ENCODE results near the gene CLN5.
"Not testable (repeated sequence)": the region's sequence is repeated elsewhere in the genome, so short reads cannot be mapped to it uniquely, and the experiment has no call there.

Gene CLN5

DNA sequence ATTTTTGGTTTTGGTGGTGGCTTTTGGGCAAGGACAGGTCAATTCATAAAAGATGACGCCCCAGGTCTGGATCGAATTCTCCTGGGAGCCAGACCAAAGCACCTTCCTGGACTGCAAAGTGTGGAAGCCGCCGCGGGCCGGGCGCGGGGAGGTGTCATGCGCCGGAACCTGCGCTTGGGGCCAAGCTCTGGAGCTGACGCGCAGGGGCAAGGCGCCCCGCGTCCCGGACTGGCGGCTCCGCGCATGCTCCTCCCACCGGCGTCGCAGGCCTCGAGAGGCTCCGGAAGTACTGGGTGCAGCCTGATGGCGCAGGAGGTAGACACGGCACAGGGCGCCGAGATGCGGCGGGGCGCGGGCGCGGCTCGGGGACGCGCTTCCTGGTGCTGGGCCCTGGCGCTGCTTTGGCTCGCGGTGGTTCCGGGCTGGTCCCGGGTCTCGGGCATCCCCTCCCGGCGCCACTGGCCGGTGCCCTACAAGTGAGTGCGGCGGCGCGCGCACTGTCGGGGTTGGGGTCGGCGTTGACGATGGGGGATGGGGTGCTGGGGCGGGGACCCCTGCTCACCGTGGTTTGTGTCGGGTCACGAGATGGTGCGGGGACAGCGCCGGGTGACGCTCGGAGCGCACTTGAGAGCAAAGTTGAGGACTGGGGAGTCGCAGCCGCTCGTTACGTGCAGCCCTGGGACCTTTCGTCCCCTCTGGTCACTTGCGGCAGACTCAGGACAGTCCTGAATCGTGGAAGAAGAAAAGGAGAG, at the start of gene CLN5:
CLN5 (plus strand) TSS at position 286 of the 752 bp plus-strand sequence; CDS start at position 304, 18 bp downstream.
- peak; percentile 92 for DNase-seq (ENCODE audit: low read depth)

DNA sequence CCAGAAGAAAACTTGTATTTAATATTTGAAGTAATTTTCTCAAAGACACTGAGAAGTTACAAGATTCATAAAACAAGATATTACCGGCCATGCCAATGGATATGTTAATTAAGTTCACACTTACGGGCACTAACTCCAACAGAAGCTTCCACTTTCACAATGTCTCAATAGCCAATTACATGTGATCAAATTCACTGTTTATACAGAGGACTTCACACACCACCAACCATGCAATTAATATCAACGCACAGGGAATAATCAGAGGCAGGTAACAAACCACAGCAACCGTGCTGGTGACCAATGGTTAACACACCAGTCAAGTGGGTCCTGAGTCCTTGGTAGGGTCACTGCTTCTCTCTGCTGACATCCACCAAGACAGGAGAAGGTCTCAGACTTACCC, 49.5 kb upstream of the CLN5 start:
- DNase-seq (ENCODE audit: low read depth): no peak

DNA sequence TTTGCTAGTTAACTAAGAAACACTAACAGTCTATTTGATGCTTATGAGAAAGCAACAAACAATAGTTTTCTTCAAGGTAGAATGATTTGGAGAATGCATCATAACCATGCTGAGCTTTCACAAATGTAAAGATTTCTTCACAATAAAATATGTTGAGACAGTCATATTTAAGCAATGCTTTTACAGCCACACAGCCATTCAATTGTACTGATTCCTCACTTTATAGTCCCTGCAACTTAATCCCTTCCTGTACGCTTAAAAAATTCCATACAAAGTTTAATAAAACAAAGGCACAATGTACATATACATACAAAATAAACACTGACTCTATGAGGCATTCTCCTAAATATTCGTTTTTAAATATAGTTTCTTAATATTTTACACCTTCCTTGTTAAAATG, 48.2 kb upstream of the CLN5 start:
- no peak for DNase-seq (ENCODE audit: low read depth)

DNA sequence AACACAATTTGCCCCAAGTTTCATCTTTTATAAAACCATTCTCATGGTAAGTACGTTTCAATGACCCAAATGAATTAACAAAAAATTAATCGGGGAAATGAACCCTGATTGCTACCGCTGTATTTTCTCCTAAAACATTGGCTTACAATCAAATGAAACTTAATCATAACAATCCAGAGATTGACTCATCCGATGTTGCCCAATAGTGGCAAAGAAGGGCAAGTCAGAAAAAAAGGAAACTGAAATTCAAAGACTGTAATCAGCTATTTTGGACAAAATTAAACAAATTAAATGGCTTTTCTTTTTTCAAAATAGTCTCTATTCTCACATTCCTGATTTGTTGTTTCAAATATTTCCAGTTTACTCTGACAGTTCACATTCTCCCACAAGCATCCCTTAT, 47.4 kb upstream of the CLN5 start:
- DNase-seq (ENCODE audit: low read depth): no peak

DNA sequence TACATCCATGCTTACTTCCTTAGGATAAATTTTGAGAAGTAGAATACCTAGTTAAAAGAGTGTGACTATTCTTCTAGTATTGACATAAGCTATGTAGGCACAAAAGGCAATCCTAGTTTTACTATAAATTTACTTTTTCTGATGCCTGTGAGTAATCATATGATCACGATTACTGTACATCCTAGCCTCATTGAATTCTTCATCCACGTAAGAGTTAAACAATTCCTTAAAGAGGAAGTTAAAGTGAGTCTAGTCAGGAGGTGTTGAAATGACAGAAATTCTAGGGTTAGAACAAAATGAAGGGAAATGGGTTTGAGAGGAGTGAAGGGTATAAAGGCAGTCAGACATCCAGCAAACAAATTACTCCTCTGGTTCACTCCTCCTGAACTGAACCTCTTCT, 43.7 kb upstream of the CLN5 start, which contains the start of gene ACOD1:
ACOD1 (plus strand) TSS at position 363 of the 400 bp plus-strand sequence. CDS start 48 bp downstream, outside the sequence.
- DNase-seq (ENCODE audit: low read depth): no peak

DNA sequence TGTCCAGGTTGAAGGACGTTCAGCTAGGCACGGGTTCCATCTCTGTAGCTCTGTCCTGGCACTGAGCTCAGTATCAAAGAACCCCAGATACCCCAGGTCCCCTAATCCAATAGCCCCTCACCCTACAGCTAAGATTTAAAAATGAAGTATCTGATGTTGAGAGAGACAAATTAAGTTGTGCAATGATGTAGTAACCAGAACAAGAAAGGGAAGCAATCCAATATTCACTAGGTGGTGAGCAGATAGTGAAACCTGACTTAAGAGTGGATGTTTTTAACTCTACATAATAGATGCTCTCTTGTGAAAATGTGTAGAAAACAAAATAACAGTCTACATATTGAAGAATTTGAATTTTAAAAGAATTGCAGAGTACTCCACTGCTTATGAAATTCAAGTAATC, 41.8 kb upstream of the CLN5 start:
- DNase-seq (ENCODE audit: low read depth): no peak

DNA sequence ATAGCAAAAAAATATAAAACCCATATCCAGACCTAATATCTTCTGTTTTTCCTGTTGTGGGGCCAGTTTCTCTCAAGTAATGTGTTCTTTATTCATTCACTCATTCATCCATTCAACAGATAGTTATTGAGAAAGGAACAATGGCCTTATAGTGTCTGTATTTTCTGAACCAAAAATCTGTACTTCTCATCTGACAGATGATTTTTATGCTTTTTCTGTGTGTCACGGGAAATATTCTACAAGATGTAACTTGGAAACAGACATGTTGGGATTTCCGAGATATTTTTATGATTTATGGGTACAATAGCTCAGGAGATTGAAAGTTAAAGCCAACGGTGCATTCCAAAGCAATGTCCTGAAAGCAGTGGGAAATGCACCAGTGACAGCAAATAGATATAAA, 37.9 kb upstream of the CLN5 start:
- no peak for DNase-seq (ENCODE audit: low read depth)

DNA sequence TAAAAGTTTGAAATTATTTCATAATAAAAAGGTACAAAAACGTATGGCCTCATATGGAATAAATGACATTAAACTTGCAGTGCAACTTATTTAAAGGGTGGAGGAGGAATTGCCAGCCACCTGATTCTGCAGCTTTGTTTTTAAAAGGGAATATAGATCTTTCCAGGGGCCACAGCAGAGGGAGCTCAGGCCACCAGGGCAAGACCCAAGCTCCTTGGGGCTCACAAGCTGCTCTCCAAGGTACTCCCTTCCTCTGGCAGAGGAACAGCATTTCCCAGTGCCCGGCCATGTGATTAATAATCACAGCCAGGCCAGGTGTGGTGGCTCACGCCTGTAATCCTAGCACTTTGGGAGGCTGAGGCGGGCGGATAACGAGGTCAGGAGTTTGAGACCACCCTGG, 37.3 kb upstream of the CLN5 start:
- DNase-seq (ENCODE audit: low read depth): no peak

DNA sequence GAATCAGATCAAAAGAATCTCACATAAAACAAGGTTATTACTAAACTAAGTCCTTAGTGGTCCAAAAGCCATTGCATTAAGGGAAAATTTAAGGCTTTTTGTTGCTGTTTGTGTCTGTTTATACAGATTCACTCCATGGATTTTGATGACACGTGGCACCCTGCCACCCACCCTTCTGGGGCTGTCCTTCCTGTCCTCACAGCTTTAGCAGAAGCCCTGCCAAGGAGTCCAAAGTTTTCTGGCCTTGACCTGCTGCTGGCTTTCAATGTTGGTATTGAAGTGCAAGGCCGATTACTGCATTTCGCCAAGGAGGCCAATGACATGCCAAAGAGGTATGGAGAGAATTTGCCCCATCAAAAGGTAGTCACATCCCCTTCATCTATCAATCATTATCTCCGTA, 36.7 kb upstream of the CLN5 start:
- DNase-seq (ENCODE audit: low read depth): no peak

DNA sequence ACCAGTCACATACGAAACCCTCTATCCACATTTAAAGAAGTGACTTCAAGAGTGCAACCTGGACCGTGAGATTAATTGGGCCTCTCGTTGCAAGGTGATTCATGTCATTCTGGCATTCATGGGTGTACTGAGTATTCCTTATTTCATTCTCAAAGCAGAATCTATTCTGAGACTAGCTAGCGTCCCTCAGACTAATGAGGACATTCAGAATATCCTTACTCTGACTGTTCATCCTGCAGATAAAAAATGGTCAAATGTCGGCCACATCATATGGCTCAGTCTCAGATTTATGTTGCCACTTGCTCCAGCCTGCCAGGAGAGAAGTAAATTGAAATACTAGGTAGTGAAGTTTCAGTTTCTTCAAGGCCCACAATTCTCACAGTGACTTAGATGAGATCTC, 36.2 kb upstream of the CLN5 start:
- DNase-seq (ENCODE audit: low read depth): no peak

DNA sequence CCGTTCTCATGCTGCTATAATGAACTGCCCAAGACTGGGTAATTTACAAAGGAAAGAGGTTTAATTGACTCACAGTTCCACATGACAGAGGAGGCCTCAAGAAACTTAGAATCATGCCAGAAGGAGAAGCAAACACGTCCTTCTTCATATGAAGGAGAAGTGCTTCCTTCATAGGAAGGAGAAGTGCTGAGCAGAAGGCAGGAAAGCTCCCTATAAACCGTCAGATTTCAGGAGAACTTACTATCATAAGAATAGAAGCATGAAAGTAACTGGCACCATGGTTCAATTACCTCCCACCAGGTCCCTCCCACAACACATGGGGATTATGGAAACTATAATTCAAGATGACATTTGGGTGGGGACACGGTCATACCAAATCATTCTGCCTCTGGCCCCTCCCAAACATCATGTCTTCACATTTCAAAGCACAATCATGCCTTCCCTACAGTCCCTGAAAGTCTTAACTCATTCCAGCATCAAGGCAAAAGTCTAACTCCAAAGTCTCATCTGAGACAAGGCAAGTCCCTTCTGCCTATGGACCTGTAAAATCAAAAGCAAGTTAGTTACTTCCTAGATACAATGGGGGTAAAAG, 32.9 kb upstream of the CLN5 start:
- DNase-seq (ENCODE audit: low read depth): no peak

DNA sequence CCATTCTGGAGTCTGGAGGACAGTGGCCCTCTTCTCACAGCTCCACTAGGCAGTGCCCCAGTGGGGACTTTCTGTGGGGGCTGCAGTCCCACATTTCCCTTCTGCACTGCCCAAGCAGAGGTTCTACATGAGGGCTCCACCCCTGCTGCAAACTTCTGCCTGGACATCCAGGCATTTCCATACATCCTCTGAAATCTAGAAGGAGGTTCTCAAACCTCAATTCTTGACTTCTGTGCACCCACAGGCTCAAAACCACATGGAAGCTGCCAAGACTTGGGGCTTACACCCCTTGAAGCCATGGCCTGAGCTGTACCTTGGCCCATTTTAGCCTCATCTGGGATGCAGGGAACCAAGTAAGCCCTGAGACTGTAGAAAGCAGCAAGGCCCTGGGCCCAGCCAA, 32.1 kb upstream of the CLN5 start:
- DNase-seq (ENCODE audit: low read depth): not testable (repeated sequence)

DNA sequence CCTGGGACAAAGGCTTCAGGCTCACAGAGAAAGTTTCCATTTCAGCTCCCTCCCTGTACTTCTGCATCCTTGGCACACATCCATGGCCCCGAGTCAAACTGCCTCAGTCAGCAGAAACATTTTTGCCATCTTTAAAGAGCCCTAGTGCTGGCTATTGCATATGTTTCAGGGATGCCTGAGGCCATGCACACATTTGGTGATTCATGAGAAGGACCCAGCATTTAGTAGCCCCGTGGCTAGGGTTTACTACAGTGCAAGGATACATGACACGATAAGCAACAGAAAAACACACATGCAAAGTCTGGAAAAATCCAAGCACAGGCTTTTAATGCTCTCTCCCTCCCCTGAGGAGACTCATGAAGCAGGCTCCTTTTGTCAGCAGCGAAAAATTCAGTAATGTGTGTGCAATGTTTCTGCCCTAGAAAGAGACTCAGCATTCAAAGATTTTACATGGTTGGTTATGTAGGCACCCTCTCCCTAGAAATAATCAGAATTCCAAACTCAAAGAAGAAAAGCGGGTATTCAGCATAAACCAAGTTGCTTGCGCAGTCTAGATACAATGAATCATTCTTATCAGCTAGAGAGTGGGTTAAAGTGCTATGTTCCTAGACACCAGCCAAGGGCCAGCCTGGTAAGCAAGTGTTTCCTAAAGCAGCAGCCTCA, 26.0 kb upstream of the CLN5 start:
- DNase-seq (ENCODE audit: low read depth): no peak

DNA sequence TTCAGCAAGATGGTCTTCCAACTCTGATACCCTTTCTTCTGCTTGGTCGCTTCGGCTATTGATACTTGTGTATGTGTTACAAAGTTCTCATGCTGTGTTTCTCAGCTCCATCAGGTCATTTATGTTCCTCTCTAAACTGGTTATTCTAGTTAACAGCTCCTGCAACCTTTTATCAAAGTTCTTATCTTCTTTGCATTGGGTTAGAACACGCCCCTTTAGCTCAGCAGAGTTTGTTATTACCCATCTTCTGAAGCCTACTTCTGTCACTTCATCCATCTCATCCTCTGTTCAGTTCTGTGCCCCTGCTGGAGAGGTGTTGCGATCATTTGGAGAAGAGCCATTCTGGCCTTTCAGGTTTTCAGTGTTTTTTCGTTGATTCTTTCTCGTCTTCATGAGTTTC, 24.9 kb upstream of the CLN5 start:
- no peak for DNase-seq (ENCODE audit: low read depth)

DNA sequence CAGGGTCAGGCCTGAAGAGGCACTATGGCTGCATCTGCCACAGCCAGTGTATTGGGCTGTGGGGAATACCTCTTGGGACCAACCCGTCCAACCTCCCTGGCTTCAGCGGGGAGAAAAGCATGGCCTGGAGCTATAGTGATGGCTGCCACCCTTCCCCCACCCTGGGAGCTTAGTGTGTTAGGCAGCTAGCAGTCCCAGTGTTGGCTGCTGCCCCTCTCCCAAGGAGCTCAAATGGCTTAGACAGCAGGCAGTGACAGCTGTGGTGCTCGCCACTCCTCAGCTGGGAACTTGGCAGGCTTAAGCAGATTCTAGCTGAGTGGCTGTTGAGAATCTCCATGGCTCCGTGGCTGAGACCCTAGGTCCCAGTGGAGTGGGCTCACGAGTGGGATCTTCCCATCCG, 23.8 kb upstream of the CLN5 start:
- no peak for DNase-seq (ENCODE audit: low read depth)

DNA sequence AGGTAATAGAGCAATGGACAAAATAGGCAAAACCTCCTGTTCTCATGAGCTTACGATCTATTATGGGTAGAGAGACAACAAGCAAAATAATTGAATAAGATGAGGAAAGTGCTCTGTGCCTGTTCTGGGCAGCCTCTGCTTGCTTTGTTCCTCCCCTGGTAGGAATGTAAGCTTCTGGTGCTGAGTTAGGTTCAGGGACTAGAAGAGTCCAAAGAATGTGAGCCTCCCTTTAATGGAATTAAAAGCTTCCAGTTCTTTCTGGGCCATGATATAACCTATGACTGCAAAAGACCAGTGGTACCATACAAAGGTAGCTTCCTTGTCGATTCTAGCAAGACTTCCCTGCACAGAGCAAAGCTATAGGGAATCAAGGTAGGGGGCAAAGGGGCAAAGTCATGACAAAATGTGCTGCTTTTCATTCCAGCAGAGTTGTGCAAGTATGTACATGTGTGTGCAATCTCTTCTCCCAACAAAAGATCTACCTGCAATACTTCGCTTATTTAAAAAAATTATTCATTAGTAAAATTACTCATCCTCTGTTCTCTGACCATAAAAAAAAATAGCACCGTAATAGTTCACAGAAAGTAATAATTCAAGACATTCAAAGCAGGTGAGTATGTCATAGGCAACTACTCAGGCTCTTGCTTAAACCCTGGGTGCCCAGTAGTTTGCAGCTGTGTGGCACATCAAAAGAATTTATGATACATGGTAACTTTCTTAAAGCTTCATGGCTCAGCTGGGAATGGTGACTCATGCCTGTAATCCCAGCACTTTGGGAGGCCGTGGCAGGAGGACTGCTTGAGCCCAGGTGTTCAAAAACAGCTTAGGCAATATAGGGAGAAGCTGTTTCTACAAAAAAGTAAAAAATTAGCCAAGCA, 22.2 kb upstream of the CLN5 start:
- no peak for DNase-seq (ENCODE audit: low read depth)

DNA sequence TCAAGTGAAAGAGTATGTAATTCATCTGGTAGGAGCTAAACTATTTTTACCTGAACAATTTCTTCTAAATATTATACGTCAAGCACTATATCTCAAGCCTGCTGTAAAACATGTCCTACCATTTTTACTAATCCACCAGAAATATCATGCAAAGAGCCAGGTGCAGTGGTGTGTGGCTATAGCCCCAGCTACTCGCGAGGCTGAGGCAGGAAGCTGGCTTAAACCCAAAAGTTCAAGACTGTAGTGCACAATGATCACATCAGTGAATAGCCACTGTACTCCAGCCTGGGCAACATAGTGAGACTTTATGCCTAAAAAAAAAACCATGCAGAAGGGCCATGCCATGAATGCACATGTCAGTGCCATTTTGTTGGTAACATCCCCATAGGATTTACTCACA, 20.7 kb upstream of the CLN5 start:
- no peak for DNase-seq (ENCODE audit: low read depth)

DNA sequence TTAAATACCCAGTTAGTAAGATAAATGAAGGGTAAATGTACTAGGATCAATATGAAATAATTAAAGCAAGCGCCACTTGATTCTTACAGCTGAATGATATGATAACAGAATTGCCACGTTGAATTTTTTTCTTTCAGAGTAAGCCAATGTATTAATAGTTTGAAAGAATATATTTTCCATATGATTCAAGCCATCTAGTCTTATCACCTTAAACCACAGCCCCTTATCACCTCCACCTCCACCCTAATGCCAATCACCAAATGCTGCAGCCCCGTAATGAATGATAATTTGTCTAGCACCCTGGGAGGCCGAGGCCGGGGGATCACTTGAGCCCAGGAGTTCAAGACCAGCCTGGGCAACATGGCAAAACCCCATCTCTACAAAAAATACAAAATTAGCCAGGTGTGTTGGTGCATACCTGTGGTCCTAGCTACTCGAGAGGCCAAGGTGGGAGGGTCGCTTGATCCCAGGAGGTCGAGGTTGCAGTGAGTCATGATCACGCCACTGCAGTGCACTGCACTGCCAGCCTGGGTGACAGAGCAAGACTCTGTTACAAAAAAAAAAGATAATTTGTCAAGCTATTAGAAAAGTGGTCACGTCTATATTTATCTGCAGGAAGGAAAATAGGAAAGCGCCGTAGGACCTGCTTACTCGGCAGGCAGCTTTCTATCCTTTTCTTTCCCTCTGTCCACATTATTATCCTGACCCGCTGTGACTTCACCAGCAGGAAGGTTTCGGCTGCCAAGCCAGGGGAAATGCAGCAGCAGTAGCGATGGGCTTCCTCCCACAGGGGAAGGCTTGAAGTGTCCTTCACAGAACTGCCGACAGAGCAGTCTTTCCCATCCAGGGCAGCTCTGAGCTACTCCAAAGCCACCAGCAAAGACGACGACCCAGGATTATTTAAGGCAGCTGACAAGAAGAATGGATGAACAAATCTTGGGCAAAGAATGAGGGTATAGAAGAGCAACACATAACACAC, 19.7 kb upstream of the CLN5 start:
- no peak for DNase-seq (ENCODE audit: low read depth)

DNA sequence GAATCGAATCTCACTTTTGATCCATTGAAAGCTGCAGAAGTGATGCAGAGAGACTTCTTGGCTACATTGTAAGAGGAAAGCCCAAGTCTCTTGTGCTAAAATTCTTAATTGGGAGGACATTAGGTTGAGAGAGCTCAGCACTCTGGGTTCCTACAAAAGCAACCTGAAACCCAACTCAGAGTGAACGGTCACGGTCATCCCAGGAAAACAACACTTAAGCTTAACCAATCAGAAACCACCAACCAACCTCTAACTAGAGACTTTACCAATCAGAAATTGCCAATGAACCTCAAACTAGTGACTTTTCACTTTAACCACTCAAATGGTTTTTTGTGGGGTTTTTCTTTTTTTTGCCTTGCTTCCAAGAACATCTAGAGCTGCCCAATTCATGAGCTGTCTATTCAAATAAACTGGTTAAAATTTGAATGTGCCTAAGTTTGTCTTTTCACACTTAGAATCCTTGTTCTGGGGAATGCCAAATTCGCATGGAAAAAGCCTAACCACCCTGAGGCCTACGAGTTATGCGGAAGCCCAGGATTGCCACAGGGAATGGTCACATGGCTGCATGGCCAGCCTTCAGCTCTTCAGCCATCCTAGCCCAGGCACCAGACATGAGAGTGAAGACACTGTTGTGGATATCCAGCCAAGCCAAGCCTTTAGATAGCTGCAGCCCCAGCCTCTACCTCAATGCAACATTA, 17.8 kb upstream of the CLN5 start:
- DNase-seq (ENCODE audit: low read depth): no peak

DNA sequence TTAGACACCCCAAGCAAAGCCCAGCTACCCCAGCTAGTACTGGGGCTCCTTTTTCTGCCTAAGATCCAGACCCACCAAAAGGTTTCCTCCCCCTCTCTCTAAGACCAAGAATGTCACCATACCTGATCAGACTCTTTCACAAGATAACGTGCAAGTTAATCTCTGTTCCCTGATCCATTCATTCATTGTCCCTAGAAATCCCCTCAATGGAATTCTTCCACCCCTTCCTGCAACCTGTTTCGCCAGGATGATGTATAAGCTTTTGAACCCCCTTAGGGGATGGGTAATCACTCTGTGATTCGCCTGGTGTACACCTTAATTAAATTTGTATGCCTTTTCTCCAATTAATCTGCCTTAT, 17.3 kb upstream of the CLN5 start:
- DNase-seq (ENCODE audit: low read depth): no peak

DNA sequence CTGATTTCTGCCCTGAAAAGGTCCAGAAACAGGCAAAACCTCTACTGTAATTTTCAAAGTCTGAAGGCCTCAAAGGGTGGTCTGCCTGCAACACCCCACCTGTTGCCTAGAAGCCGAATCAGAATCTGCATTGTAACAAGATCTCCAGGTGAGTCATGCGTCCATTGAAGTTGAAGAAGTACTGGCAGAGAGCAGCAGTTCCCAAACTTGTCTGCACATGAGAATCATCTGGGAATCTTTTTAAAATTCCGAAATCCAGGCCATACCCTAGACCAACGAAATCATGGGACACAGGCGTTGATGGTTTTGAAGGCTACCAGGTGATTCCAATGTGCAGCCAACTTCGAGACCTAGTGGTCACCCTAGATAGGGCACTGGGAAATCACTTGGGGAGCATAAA, 16.0 kb upstream of the CLN5 start:
- DNase-seq (ENCODE audit: low read depth): no peak
